ENCODE measurements around the gene SDSL.

Gene SDSL

DNA sequence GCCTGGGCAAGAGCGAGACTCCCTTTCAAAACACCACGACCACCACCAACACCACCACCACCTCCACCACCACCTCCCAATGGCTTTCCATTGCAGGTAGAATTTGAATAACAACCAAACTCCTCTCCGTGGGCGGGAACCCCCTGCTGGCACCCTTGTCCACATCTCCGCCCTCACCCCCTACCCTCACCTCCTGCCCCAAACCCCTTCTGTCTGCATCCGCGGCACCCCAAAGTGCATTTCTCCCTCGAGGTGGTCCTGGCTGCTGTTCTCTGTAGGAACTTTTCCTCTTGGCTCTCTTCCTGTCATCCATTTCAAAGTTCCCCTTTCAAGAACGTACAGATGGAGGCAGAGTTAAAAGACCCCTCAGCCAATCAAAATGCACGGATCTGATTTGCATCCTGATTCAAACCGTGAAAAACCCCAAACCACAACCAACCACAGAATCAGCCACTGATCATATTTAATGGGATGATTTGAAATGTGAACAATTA is 3.8 kb downstream of the SDSL start:
- no peak for TF ChIP-seq CTCF (conservative IDR thresholded peaks at IDR 0.05; ENCODE audit: low read depth, low read length)
- Histone ChIP-seq H3K27me3 (ENCODE audit: insufficient read depth, low read depth) (no peaks in the 10 kb centered on the region), H2AFZ (ENCODE audit: low read depth) (no peak overlapping the region), H3K79me2 (ENCODE audit: insufficient read depth, low read depth) (no peaks in the 10 kb centered on the region), H3K4me2 (peak overlapping the region; percentile 56), H3K27ac (no peak overlapping the region), H3K4me3 (IDR thresholded peaks at IDR 0.05; ENCODE audit: insufficient read depth, low read depth, low read length) (no peak overlapping the region), H4K20me1 (ENCODE audit: insufficient read depth) (no peaks in the 10 kb centered on the region), H3K9ac (no peak overlapping the region), H3K36me3 (ENCODE audit: insufficient read depth) (no peaks in the 10 kb centered on the region), H3K4me1 (ENCODE audit: low read depth, poor library complexity, severe bottlenecking) (peaks cover 14% of the 10 kb centered on the region)

DNA sequence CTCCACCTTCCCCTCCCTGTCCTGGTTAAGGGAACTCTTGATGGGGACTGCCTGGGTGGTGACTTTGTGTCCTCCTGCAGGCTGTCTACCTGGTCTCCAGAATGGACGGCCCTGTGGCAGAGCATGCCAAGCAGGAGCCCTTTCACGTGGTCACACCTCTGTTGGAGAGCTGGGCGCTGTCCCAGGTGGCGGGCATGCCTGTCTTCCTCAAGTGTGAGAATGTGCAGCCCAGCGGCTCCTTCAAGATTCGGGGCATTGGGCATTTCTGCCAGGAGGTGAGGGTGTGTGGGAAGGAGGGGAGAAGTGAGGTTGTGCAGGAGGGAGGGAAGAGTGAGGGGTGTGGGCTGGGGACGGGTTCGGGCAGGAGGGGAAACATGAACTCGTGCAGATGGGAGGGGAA is 5.7 kb downstream of the SDSL start:
- no peak for TF ChIP-seq CTCF (conservative IDR thresholded peaks at IDR 0.05; ENCODE audit: low read depth, low read length)
- H3K27ac ChIP-seq = no peak overlapping the region
- H3K79me2 ChIP-seq (ENCODE audit: insufficient read depth, low read depth) = no peaks in the 10 kb centered on the region
- no peak overlapping the region for H2AFZ ChIP-seq (ENCODE audit: low read depth)
- H3K4me3 ChIP-seq (IDR thresholded peaks at IDR 0.05; ENCODE audit: insufficient read depth, low read depth, low read length) = no peak overlapping the region
- no peaks in the 10 kb centered on the region for H3K27me3 ChIP-seq (ENCODE audit: insufficient read depth, low read depth)
- H3K9ac ChIP-seq = no peak overlapping the region
- no peak overlapping the region for H3K4me2 ChIP-seq
- no peaks in the 10 kb centered on the region for H3K36me3 ChIP-seq (ENCODE audit: insufficient read depth)
- peaks cover 14% of the 10 kb centered on the region for H3K4me1 ChIP-seq (ENCODE audit: low read depth, poor library complexity, severe bottlenecking)
- no peaks in the 10 kb centered on the region for H4K20me1 ChIP-seq (ENCODE audit: insufficient read depth)

DNA sequence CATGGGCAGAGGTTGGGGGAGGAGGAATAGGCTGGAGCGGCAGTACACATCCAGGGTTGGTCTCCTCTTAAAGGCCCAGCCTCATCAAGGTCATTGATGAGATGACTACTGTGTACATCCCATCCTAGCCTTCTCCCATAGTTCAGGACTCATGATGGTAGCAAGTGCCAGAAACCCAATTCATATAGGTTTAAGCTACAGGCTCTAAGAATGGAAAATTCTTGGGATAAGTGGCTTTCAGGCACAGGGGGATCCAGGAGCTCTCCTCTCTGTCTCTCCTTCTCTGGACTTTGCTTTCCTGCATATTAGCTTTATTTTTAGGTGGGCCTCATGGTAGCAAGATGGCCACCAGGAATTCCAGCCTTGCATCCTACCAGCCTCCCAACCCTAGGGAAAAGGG is 6.3 kb downstream of the SDSL start:
- Histone ChIP-seq H3K27ac (no peak overlapping the region), H3K9ac (no peak overlapping the region), H3K4me3 (IDR thresholded peaks at IDR 0.05; ENCODE audit: insufficient read depth, low read depth, low read length) (no peak overlapping the region), H3K27me3 (ENCODE audit: insufficient read depth, low read depth) (no peaks in the 10 kb centered on the region), H2AFZ (ENCODE audit: low read depth) (no peak overlapping the region), H3K36me3 (ENCODE audit: insufficient read depth) (no peaks in the 10 kb centered on the region), H3K79me2 (ENCODE audit: insufficient read depth, low read depth) (no peaks in the 10 kb centered on the region), H3K4me2 (no peak overlapping the region), H4K20me1 (ENCODE audit: insufficient read depth) (no peaks in the 10 kb centered on the region), H3K4me1 (ENCODE audit: low read depth, poor library complexity, severe bottlenecking) (peaks cover 14% of the 10 kb centered on the region)
- TF ChIP-seq CTCF (conservative IDR thresholded peaks at IDR 0.05; ENCODE audit: low read depth, low read length) = no peak

- no peaks in the 10 kb centered on the region for H3K27me3 ChIP-seq (ENCODE audit: insufficient read depth, low read depth)
- H3K79me2 ChIP-seq (ENCODE audit: insufficient read depth, low read depth) = no peaks in the 10 kb centered on the region
- no peak overlapping the region for H2AFZ ChIP-seq (ENCODE audit: low read depth)
- H3K36me3 ChIP-seq (ENCODE audit: insufficient read depth) = no peaks in the 10 kb centered on the region
- H4K20me1 ChIP-seq (ENCODE audit: insufficient read depth) = no peaks in the 10 kb centered on the region
- H3K4me2 ChIP-seq = no peak overlapping the region
- H3K27ac ChIP-seq = no peak overlapping the region
- no peak overlapping the region for H3K4me3 ChIP-seq (IDR thresholded peaks at IDR 0.05; ENCODE audit: insufficient read depth, low read depth, low read length)
- H3K4me1 ChIP-seq (ENCODE audit: low read depth, poor library complexity, severe bottlenecking) = no peaks in the 10 kb centered on the region
- no peak for TF ChIP-seq CTCF (conservative IDR thresholded peaks at IDR 0.05; ENCODE audit: low read depth, low read length)
- H3K9ac ChIP-seq = no peak overlapping the region
These were observed 10.8 kb downstream of the SDSL start for GRCh38 chr12:113432986-113433385.

Data from KMS-11 (cell line).